ENCODE data around the gene GATB.

GATB gene

GRCh38 chr4:151721916-151722315, 38.9 kb downstream of the GATB start:
- TF ChIP-seq ESRRG (CRISPR knock-in tag; IDR thresholded peaks at IDR 0.05) (no peak), ISL1 (CRISPR knock-in tag; IDR thresholded peaks at IDR 0.05) (no peak), POU6F1 (CRISPR knock-in tag; IDR thresholded peaks at IDR 0.05; ENCODE audit: borderline replicate concordance, low read depth) (no peak), OSR1 (CRISPR knock-in tag; IDR thresholded peaks at IDR 0.05) (no peak), ZNF70 (CRISPR knock-in tag; IDR thresholded peaks at IDR 0.05) (no peak), TSHZ2 (CRISPR knock-in tag; IDR thresholded peaks at IDR 0.05) (no peak), ARNTL (CRISPR knock-in tag; IDR thresholded peaks at IDR 0.05; ENCODE audit: borderline replicate concordance, low read depth) (no peak), PPARA (CRISPR knock-in tag; IDR thresholded peaks at IDR 0.05; ENCODE audit: borderline replicate concordance) (no peak), RARB (CRISPR knock-in tag; IDR thresholded peaks at IDR 0.05) (no peak)
- ATAC-seq = no peak

- TF ChIP-seq ZNF565 (CRISPR knock-in tag; conservative IDR thresholded peaks at IDR 0.05; ENCODE audit: low read depth) = no peak
- TF ChIP-seq PPARA (CRISPR knock-in tag; IDR thresholded peaks at IDR 0.05; ENCODE audit: borderline replicate concordance) = no peak
- no peak for TF ChIP-seq TCF4 (CRISPR knock-in tag; IDR thresholded peaks at IDR 0.05; ENCODE audit: borderline replicate concordance)
- no peak for ATAC-seq
Measured at GRCh38 chr4:151721466-151721865, 39.3 kb downstream of the GATB start.

DNA sequence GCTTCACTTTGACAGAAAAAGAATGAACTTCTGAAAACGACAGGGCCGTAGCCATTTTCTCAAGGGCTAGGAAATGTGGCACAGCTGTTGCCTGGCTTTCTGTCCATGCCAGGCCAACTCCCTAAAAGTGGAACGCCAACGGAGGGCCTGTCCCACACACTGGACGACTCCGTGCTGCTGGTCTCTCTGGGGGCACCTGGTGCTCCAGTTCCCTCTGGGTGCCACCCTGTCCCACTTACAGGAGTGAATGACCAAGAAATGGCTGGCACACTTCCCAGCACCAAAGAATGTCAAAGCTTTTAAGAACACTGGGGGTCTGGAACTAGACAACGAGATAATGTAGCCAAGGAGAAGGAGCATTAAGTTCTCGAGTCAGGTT, 40.9 kb downstream of the GATB start:
- no peak for ATAC-seq
- TF ChIP-seq ISL1 (CRISPR knock-in tag; IDR thresholded peaks at IDR 0.05) = no peak
- TF ChIP-seq ZNF565 (CRISPR knock-in tag; conservative IDR thresholded peaks at IDR 0.05; ENCODE audit: low read depth) = no peak
- TF ChIP-seq, protein P1, sequence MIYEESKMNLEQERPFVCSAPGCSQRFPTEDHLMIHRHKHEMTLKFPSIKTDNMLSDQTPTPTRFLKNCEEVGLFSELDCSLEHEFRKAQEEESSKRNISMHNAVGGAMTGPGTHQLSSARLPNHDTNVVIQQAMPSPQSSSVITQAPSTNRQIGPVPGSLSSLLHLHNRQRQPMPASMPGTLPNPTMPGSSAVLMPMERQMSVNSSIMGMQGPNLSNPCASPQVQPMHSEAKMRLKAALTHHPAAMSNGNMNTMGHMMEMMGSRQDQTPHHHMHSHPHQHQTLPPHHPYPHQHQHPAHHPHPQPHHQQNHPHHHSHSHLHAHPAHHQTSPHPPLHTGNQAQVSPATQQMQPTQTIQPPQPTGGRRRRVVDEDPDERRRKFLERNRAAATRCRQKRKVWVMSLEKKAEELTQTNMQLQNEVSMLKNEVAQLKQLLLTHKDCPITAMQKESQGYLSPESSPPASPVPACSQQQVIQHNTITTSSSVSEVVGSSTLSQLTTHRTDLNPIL (CRISPR knock-in tag; IDR thresholded peaks at IDR 0.05; ENCODE audit: low read depth) = no peak
- TF ChIP-seq OSR1 (CRISPR knock-in tag; IDR thresholded peaks at IDR 0.05) = no peak
- no peak for TF ChIP-seq BACH2 (CRISPR knock-in tag; IDR thresholded peaks at IDR 0.05; ENCODE audit: borderline replicate concordance)

- ATAC-seq = no peak
- TF ChIP-seq SNAI2 (CRISPR knock-in tag; IDR thresholded peaks at IDR 0.05) (no peak), ZC3H10 (CRISPR knock-in tag; IDR thresholded peaks at IDR 0.05) (no peak), ESRRG (CRISPR knock-in tag; IDR thresholded peaks at IDR 0.05) (no peak), PPARA (CRISPR knock-in tag; IDR thresholded peaks at IDR 0.05; ENCODE audit: borderline replicate concordance) (no peak), GLIS3 (CRISPR knock-in tag; IDR thresholded peaks at IDR 0.05) (no peak), CSDC2 (CRISPR knock-in tag; IDR thresholded peaks at IDR 0.05) (no peak), ZNF565 (CRISPR knock-in tag; conservative IDR thresholded peaks at IDR 0.05; ENCODE audit: low read depth) (no peak), RARB (CRISPR knock-in tag; IDR thresholded peaks at IDR 0.05) (no peak), PATZ1 (CRISPR knock-in tag; IDR thresholded peaks at IDR 0.05; ENCODE audit: borderline replicate concordance) (no peak), ZFP30 (CRISPR knock-in tag; IDR thresholded peaks at IDR 0.05) (no peak), ISL1 (CRISPR knock-in tag; IDR thresholded peaks at IDR 0.05) (no peak), ARNTL (CRISPR knock-in tag; IDR thresholded peaks at IDR 0.05; ENCODE audit: borderline replicate concordance, low read depth) (no peak)
- TF ChIP-seq, protein P1 (CRISPR knock-in tag; IDR thresholded peaks at IDR 0.05; ENCODE audit: low read depth) = no peak
Measured at GRCh38 chr4:151718984-151719955, 41.5 kb downstream of the GATB start.
